ENCODE results near the gene ACKR1.

The ACKR1 gene, protein sequence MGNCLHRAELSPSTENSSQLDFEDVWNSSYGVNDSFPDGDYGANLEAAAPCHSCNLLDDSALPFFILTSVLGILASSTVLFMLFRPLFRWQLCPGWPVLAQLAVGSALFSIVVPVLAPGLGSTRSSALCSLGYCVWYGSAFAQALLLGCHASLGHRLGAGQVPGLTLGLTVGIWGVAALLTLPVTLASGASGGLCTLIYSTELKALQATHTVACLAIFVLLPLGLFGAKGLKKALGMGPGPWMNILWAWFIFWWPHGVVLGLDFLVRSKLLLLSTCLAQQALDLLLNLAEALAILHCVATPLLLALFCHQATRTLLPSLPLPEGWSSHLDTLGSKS

DNA sequence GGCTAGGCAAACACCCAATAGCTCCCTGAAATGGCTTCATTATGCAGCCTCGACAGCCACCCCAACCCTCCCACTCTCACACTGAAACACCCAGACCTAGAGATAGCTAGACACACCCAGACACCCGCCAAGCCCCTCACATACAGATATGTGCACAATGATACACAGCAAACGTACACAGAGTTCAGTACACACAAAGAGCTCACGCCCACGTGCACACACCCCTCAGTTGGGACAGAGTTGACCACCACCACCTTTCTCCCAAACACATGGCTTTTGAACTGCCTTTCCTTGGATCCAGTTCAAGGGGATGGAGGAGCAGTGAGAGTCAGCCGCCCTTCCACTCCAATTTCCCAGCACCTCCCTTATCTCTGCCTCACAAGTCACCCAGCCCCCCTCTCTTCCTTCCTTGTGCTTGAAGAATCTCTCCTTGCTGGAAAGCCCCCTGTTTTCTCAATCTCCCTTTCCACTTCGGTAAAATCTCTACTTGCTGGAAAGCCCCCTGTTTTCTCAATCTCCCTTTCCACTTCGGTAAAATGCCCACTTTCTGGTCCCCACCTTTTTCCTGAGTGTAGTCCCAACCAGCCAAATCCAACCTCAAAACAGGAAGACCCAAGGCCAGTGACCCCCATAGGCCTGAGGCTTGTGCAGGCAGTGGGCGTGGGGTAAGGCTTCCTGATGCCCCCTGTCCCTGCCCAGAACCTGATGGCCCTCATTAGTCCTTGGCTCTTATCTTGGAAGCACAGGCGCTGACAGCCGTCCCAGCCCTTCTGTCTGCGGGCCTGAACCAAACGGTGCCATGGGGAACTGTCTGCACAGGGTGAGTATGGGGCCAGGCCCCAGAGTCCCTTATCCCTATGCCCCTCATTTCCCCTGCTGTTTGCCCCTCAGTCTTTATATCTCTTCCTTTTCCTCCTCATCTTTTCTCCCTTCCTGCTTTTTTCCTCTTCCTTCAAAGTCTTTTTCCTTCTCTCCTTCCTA lies at the start of gene ACKR1:
ACKR1 (plus strand) TSS at position 715 of the 981 bp plus-strand sequence; CDS start at position 800, 85 bp downstream.
- in situ Hi-C loops (cut with MboI; ENCODE audit: low sequenced_read_pairs), result no loop called here

- in situ Hi-C loops (cut with MboI; ENCODE audit: low sequenced_read_pairs), result no loop called here
Observed at GRCh38 chr1:159161001-159161718, 43.5 kb upstream of the ACKR1 start.

- in situ Hi-C loops (cut with MboI; ENCODE audit: low sequenced_read_pairs), result no loop called here
Observed at GRCh38 chr1:159161719-159162026, 43.0 kb upstream of the ACKR1 start.

DNA sequence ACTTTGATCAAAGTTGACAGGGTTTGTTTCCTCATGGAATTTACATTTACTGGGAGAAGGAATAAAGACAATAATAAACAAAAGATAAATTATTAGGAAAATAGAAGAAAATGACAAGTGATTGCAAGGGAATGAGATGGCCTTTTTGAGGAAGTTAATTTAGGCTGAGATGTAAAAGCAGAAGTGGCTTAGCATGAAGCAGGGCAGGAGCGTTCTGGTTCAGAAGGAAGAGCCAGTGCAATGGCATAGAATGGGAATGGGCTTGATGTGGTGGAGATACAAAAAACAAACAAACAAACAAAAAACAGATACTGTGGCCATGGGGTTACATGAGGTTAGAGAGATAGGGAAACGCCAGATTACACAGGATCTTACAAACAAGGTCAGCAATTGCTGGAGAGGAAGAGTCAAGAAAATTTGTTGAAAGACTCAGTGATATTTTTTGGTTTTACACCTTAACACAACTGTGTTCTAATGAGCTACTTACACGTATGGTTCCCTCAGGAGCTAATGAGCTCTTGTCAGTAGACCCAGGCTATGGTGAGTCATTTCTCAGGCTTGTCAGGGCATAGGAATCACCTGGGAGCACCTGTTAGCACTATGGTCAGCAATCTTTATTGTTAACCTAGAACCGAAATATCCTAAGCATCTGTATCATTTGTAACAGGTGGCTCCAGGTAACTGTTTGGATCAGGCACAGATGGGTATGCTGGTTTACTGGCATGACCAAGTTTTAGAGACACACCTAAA lies 42.0 kb upstream of the ACKR1 start:
- in situ Hi-C loops (cut with MboI; ENCODE audit: low sequenced_read_pairs), result no loop called here

- in situ Hi-C loops (cut with MboI; ENCODE audit: low sequenced_read_pairs), result no loop called here
Observed at GRCh38 chr1:159163614-159164228, 41.0 kb upstream of the ACKR1 start.

DNA sequence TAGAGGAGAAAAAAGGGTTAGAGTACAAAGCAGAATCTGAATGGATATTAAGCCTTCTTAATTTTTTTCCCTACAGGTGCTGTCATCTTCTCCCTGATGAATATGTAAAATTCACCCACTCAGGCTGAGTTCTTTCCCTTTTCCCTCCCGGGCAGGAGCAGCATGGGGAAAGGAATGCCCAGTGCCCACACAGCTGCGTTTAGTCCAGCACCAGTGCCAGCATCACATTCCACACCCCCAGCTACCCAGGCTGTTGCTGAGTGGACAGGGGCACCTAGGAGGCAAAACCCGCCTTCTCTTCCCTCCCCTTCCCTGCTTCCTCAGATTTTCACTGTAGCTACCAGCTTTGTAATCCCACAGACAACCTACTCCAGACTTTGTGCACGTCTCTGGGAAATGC lies 36.6 kb upstream of the ACKR1 start:
- in situ Hi-C loops (cut with MboI; ENCODE audit: low sequenced_read_pairs), result no loop called here

GRCh38 chr1:159170639-159171038 lies 34.0 kb upstream of the ACKR1 start:
- in situ Hi-C loops (cut with MboI; ENCODE audit: low sequenced_read_pairs), result no loop called here

DNA sequence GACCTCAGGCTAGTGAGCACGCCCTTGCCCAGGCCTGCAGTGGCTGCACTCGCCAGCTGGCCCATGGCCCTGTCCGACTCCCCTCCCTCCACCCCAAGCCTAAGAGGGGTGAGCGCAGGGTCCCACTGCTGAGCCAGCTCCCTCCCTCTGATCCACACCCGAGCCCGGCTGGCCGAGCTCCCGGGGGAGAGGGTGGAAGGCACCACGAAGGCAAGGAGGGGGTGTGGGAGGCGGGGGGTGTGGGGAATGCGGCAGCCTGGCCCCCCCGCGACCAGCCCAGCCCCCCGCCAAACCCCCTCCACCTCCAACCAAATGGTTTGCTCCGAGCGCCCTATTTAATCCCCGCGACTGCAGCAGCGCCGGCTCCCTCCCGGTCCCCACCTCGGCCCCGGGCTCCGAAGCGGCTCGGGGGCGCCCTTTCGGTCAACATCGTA lies 33.4 kb upstream of the ACKR1 start, which contains the start of gene CADM3:
CADM3 (plus strand) TSS at position 362 of the 434 bp plus-strand sequence. CDS start 151 bp downstream, outside the sequence.
- in situ Hi-C loops (cut with MboI; ENCODE audit: low sequenced_read_pairs), result no loop called here

DNA sequence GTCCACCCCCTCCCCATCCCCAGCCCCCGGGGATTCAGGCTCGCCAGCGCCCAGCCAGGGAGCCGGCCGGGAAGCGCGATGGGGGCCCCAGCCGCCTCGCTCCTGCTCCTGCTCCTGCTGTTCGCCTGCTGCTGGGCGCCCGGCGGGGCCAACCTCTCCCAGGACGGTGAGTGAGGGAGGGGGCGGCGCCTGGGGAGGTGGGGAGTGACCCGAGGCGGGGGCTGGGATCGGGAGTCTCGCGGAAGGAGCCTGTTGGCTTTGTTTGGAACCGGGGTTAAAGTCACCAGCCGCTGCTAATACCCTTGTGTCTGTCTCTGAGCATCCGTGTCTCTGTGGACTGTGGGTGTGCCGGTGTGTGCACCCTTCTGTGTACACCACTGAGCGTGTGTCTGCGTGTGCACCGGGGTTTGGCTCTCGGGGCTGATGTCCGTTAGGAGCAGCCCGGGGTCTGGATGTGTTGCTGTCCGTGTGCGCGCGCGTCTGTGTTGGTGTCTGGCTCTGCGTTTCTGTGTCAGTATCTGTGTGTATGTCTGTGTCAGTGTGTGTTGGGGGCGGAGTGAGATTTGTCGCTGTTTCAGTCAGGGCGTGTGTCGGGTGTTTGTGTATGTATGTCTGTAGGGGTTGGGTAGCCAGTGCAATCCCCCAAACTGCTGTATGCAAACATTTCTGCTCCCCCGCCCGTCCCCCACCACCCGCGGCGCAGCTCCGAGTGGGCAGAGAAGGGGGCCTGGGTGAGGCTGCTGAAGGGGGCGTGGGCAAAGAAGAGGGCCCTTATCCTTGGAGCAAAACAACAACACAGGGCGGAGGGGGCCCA lies 32.8 kb upstream of the ACKR1 start:
- in situ Hi-C loops (cut with MboI; ENCODE audit: low sequenced_read_pairs), result no loop called here

DNA sequence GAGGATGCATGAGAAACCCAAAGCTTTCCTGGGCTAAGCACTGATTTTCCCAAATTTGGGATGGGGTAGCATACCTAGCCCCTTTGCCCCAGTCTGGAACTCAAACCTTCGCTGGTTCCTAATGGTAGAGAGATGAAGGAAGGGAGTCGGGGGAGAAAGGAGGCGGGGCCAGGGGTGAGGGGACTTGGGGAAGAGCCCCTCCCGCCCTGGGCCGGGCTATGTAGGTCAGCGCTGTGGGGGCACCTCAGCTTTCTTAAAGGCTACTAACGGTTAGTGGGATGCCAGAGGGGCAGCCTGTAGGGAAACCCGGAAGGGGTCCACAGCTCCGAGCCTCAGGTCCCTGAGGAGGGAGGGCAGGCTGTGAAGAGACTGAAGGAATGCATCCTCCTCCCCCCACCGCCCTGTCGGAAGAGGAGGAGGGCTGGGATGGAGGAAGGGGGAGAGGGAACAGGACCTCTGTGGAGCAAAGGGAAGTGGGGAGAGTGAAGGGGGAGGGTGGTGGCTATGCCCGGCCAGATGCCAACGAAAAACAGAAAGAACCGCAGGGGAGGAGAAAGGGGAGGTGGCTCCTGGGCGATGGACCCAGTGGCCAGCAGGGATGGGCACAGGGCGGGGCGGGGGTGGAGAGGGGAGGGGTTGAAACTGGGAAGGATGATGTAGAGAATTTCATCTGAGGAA lies 31.9 kb upstream of the ACKR1 start:
- in situ Hi-C loops (cut with MboI; ENCODE audit: low sequenced_read_pairs), result no loop called here

DNA sequence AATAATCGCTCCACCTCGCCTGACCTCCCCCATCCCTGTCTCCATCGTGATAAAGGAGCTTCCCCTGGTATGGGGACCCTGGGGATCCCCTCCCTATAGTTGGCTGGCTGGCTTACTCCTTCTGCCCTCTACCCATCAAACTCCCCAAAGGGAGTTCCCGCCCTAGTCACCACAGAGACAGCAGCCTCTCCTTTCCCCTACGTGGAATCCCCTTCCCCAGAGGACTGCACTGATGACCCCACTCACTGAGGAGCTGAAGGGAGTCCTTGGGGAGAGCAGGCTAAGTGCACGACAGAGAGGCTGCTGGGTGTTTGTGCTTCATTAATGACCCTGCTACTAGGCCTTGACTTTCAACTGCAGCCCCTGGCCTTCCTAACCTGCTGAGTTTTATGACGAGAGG lies 31.4 kb upstream of the ACKR1 start:
- in situ Hi-C loops (cut with MboI; ENCODE audit: low sequenced_read_pairs), result no loop called here

DNA sequence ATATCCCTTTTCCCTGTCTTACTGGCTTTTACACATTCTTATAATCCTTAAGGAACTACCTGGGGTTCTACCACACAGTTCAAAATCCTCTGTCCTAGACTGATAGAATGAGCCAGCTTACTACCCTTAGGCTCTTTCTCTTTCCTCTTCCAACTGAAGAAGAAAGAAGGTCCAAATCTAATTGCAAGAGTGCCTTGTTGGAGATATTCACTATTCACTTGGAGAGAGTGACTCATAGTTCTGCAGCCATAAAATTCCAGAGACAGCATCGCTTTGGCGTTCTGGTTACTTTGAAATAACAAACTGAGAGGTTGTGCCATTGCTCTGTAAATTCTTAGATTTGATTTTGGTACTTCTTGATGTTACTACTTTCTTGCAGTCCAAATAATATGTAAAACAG lies 29.1 kb upstream of the ACKR1 start:
- in situ Hi-C loops (cut with MboI; ENCODE audit: low sequenced_read_pairs), result no loop called here

- in situ Hi-C loops (cut with MboI; ENCODE audit: low sequenced_read_pairs), result no loop called here
Observed at GRCh38 chr1:159177272-159177907, 27.3 kb upstream of the ACKR1 start.

GRCh38 chr1:159179906-159180305 lies 24.8 kb upstream of the ACKR1 start:
- in situ Hi-C loops (cut with MboI; ENCODE audit: low sequenced_read_pairs), result no loop called here

- in situ Hi-C loops (cut with MboI; ENCODE audit: low sequenced_read_pairs), result no loop called here
Observed at GRCh38 chr1:159180516-159180915, 24.2 kb upstream of the ACKR1 start.

DNA sequence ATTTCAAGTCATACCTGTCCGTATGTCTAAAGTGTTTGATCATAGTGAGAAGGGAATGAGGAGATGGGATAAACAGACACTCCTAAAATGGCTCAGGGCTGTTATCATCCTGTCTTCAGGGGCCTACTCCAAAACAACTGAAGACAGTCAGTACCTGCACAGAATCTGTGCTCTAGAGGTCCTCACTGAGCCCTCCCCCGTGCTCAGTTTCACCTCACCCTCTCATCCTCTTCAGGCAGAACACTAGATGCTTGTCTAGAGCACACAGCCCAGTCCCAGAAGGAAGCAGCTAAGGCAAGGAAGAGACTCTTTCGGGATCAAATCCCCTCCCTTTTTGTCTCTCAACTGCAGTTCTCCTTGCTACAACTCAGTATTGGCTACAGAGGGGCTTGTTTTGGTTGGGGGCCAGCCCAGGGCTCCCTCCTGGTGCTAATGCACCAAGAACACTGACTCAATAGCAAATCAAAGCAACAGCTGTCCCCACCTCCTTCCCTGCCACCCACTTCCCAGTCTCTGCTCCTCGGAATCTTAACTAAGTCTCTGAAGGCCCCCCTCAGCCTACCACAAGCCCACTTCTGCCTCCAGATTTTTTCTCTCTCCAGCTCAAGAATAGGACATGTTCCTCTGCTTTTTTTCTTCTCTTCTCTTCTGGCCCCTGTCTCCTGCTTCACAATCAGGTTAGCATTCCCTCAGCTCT lies 23.2 kb upstream of the ACKR1 start:
- in situ Hi-C loops (cut with MboI; ENCODE audit: low sequenced_read_pairs), result no loop called here

DNA sequence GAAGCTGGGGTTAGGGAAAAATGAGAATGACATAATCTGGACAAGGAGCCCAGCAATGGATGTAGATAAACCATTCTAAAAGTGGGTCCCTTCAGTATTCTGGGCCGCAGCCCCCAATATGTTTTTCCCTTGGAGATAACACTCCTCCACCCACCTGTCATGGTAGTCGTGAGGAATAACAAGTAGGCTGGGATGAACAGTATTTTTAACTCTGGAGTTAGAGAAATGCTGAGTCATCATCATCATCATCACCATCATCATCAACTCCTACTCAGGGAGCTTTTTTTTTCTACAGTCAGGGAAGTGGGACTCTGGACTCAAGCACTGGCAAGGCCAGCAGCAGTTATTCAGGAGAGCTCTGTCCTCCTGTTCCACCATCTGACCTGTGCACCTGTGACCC lies 20.5 kb upstream of the ACKR1 start:
- in situ Hi-C loops (cut with MboI; ENCODE audit: low sequenced_read_pairs), result no loop called here

- in situ Hi-C loops (cut with MboI; ENCODE audit: low sequenced_read_pairs), result no loop called here
Observed at GRCh38 chr1:159185121-159185520, 19.6 kb upstream of the ACKR1 start.

All from HL-60/S4 treated with retinoic acid at 250 ng/mL for 4 days and 3 days (cell line).